ENCODE measurements around the gene ADGRG2.

The ADGRG2 gene, protein sequence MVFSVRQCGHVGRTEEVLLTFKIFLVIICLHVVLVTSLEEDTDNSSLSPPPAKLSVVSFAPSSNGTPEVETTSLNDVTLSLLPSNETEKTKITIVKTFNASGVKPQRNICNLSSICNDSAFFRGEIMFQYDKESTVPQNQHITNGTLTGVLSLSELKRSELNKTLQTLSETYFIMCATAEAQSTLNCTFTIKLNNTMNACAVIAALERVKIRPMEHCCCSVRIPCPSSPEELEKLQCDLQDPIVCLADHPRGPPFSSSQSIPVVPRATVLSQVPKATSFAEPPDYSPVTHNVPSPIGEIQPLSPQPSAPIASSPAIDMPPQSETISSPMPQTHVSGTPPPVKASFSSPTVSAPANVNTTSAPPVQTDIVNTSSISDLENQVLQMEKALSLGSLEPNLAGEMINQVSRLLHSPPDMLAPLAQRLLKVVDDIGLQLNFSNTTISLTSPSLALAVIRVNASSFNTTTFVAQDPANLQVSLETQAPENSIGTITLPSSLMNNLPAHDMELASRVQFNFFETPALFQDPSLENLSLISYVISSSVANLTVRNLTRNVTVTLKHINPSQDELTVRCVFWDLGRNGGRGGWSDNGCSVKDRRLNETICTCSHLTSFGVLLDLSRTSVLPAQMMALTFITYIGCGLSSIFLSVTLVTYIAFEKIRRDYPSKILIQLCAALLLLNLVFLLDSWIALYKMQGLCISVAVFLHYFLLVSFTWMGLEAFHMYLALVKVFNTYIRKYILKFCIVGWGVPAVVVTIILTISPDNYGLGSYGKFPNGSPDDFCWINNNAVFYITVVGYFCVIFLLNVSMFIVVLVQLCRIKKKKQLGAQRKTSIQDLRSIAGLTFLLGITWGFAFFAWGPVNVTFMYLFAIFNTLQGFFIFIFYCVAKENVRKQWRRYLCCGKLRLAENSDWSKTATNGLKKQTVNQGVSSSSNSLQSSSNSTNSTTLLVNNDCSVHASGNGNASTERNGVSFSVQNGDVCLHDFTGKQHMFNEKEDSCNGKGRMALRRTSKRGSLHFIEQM

DNA sequence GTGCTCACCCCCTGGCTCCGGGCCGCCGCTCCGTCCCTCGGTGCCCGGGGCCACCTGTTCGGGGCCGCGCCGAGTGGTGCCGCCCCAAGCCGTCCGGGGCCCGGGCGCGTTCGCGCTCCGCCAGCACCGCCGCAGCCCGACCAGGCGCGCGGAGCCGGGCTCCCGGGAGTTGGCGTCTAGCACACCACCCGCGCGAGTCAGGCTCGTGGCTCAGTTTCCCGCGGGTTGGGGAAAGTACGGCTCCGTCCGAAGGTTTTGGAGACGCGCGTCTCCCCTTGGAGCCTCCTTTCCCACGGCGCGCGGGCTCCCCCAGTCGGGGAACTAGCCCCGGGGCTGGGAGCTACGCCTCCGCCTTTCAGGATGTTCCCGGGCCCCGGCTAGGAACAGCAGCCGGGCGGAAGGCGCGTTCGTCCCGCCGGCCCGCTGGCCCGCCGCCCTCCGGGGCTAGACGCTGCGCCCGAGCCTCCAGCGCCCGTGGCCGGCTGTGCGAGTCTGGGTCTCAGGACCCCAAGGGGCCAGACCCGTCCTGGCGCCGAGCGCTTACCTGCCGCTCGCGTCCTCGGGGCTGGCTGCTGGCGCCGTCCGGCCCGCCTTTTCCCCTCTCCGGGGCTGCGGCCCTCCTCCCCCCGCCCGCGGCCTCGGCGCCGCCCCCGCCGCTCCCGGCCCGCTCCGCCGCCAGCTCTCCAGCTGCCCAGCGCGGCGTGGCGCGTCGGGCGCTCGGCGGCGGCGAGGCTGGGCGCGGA lies at the start of gene ADGRG2:
ADGRG2 (minus strand) TSS at position 571 of the 743 bp plus-strand sequence. CDS start 53,634 bp downstream, outside the sequence.
- no peak for DNase-seq (ENCODE audit: low read depth in 3 of 3)

GRCh38 chrX:19168609-19169008 lies 46.3 kb upstream of the ADGRG2 start:
- DNase-seq (ENCODE audit: low read depth in 3 of 3), result no peak

- no peak for DNase-seq (ENCODE audit: low read depth in 3 of 3)
These were observed 40.6 kb upstream of the ADGRG2 start for GRCh38 chrX:19162851-19163250.

- no peak for DNase-seq (ENCODE audit: low read depth in 3 of 3)
These were observed 33.9 kb upstream of the ADGRG2 start for GRCh38 chrX:19156186-19156585.

- no peak for DNase-seq (ENCODE audit: low read depth in 3 of 3)
These were observed 30.5 kb upstream of the ADGRG2 start for GRCh38 chrX:19152762-19153161.

DNA sequence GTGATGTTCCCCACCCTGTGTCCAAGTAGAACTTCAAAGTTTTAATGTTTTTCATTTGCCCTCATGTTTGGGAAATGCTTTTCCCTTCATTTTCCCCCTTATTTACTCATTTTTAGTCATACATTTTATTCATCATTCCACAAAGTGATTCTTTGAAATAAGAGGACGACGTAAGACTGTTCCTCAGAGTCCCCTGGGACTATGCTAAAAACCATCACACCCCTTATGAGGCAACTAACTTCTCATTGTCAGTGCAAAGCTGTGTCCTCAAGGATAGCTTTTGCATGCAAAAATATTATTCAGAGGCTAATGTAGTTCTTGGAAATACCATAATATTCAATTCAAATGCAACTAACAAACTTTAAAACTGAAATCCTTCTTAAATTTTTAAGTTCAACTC lies 14.8 kb upstream of the ADGRG2 start:
- DNase-seq (ENCODE audit: low read depth in 3 of 3), result no peak

DNA sequence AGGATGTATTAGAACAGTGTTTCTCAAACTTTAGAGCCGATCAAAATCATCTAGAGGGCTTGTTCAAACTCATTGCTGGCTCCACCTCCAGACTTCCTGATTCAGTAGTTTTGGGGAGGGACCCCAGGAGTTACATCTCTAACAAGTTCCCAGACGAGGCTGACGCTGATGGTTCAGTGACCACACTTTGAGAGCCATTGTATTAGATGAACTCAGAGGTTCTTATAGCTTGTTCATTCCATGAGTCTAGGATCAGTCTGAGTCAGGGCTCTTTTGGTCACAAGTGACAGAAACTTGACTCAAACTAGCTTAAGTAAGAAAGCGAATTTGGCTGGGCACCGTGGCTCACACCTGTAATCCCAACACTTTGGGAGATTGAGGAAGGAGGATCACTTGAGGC lies 11.5 kb upstream of the ADGRG2 start:
- DNase-seq (ENCODE audit: low read depth in 3 of 3), result no peak

- no peak for DNase-seq (ENCODE audit: low read depth in 3 of 3)
These were observed 11.0 kb upstream of the ADGRG2 start for GRCh38 chrX:19133231-19133630.

DNA sequence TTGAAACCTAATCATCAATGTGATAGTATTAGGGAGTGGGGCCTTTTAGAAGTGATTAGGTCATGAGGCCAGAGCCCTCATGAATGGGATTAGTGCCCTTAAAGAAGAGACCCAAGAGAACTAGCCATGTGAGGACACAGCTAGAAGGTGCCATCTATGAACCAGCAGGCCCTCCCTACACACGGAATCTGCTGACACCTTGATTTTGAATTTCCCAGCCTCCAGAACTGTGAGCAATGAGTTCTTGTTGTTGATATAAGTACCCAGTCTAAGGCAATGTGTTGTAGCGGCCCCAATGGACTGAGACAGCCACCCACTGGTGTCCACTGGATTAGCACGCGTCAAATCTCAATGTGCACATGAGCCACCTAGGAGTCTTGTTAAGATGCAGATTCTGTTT lies 8.4 kb upstream of the ADGRG2 start:
- no peak for DNase-seq (ENCODE audit: low read depth in 3 of 3)

GRCh38 chrX:19129694-19130093 lies 7.4 kb upstream of the ADGRG2 start:
- DNase-seq (ENCODE audit: low read depth in 3 of 3), result no peak

GRCh38 chrX:19127649-19128168 lies 5.4 kb upstream of the ADGRG2 start:
- no peak for DNase-seq (ENCODE audit: low read depth in 3 of 3)

GRCh38 chrX:19122641-19123009 lies 357 bp upstream of the ADGRG2 start:
- DNase-seq (ENCODE audit: low read depth in 3 of 3), result no peak

DNA sequence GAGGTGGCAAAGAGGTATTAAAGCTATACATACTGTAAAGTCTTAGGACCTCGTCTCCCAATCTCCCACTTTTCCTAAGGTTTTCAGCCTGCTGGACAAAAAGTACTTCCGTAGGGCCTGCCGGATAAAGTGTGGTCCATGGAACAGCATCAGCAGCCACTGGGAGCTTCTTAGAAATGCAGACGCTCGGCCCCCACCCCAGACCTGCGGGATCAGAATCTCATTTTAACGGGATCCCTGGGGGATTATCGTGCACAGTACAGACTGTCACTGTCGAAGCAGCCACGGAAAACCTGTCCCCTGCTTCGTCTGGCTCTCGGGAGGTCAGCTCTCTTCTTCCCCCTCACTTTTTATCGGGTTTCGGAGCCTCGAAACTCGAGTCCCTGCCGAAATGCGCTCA lies 802 bp downstream of the ADGRG2 start:
- DNase-seq (ENCODE audit: low read depth in 3 of 3), result no peak

DNA sequence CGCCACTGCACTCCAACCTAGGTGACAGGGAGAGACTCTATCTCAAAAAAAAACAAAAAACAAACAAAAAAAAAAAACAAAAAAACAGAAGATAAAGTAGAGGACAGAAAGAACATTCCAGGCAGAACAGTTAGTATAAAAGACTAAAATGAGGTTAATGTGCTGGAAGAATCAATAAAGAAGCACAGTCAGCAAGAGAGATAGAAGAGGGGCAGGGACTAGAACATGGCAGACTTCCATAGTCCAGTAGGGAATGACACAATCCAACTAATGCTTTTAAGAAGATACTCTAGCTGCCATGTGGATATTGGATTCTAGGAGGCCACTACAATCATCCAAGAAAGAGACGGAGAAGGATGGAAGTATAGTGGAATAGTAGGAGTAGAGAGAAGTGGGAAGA lies 11.6 kb downstream of the ADGRG2 start:
- DNase-seq (ENCODE audit: low read depth in 3 of 3), result no peak

- DNase-seq (ENCODE audit: low read depth in 3 of 3), result no peak
These were observed 15.2 kb downstream of the ADGRG2 start for GRCh38 chrX:19107035-19107434.

DNA sequence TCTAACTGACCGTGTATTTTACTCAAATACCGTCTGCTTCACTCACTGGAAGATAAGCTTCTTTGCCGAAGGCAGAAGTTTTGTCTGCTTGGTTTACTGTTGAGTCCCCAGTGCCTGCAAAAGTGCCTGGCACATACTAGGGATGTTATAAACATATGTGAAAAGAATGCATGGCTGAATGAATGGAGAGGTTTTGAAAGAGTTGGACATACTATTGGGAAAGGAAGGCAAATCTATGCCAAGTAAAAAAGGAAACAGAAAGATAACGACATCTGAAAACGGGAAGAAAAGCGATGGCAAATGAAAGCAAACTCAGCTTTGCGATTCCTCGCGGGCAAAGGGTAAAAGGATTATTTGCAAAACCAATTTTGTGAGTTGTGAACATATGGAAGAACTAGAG lies 21.7 kb downstream of the ADGRG2 start:
- DNase-seq (ENCODE audit: low read depth in 3 of 3), result no peak

DNA sequence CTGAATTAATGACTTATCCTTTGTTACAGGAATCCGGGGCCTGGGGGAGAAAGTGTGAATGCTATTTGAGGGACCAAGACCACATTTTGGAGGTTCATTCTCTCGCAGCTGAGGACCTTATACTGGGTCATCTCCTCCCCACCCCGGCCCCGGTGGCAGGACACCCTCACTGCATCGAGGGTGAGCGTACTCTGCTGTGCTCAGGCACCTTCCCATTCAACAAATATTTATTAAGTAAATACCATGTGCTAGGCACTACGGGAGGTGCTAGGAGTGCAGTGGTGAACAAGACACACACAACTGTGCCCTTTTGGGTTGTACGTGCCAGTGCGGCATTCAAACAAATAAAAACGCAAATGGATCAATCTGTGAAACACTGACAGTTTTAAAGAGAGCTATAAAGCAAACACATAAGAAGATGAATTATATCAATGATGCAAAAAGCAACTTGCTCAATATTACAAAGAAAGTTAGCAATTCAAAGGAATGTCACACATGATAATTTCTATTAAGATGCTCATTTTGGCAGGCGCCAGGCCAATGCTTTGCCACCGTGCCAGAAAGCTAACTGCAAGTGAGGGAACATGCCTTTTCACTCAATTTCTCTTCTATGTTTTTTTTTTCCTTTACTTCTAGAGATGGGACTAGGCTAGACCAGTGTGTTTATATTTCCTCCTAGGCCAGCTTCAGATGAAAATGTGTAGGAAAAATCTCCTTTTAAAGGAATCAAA lies 24.6 kb downstream of the ADGRG2 start:
- DNase-seq (ENCODE audit: low read depth in 3 of 3), result no peak

- no peak for DNase-seq (ENCODE audit: low read depth in 3 of 3)
These were observed 25.7 kb downstream of the ADGRG2 start for GRCh38 chrX:19096586-19096985.

GRCh38 chrX:19094654-19095053 lies 27.6 kb downstream of the ADGRG2 start:
- no peak for DNase-seq (ENCODE audit: low read depth in 3 of 3)

- no peak for DNase-seq (ENCODE audit: low read depth in 3 of 3)
These were observed 30.7 kb downstream of the ADGRG2 start for GRCh38 chrX:19091596-19091995.

GRCh38 chrX:19089555-19090040 lies 32.7 kb downstream of the ADGRG2 start:
- DNase-seq (ENCODE audit: low read depth in 3 of 3), result no peak
